ENCODE measurements around the gene CCDC60.
A peak's percentile ranks its signal among the peaks of the same experiment; 100 is the strongest.

Gene CCDC60

GRCh38 chr12:119448611-119449131 lies 114.1 kb downstream of the CCDC60 start:
- DNase-seq = no peak

DNA sequence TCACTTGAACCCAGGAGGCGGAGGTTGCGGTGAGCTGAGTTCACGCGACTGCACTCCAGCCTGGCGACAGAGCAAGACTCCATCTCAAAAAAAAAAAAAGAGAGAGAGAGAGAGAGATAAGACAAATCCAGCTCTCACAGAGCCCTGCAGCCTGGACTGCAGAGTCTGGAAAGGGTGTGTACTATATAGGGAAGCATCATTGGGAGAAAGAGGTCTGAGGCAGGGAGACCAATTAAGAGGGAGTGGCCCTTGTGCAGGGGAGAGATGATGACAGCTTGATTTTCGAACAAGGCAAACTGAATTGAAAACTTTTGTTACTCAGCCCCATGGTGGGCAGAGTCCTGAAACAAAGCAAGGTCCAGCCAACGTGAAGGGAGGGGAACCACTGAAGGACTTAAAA lies 116.2 kb downstream of the CCDC60 start:
- no peak for DNase-seq

DNA sequence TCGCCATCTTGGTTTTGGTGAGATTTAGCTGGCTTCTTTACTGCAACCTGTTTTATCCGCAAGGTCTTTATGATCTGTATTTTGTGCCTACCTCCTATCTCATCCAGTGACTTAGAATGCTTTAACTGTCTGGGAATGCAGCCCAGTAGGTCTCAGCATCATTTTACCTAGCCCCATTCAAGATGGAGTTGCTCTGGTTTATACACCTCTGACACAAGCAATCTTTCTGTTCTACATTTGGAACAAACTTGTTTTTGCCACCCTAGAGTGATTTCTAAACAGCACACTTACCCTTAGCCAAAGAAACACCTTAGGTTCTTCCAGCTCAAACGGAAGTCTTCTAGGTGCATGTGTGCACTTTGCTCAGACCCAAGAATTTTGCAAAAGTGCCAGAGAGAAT lies 122.3 kb downstream of the CCDC60 start:
- no peak for DNase-seq

GRCh38 chr12:119457271-119457670 lies 122.7 kb downstream of the CCDC60 start:
- DNase-seq = no peak

DNA sequence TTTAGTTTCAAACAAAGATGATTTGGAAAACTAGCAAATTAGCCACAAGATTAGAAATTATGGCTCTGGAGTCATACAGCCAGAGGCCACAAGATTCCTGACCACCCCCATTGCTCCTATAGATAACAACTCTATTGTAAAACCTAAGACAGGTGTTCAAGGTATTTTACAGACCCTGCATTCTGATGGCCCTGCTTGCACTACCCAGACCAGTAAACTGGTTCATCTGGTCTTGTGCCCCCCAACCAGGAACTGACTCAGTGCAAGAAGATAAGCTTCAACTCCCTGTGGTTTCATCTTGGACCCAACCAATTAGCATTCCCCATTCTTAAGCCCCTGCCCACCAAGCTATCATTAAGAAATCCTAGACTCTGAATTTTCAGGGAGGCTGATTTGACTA lies 125.0 kb downstream of the CCDC60 start:
- DNase-seq = no peak

- DNase-seq = no peak
Observed at GRCh38 chr12:119460876-119461275, 126.3 kb downstream of the CCDC60 start.

- DNase-seq = no peak
Observed at GRCh38 chr12:119461636-119462214, 127.2 kb downstream of the CCDC60 start.

GRCh38 chr12:119463211-119463926 lies 128.8 kb downstream of the CCDC60 start:
- DNase-seq = no peak

- no peak for DNase-seq
Observed at GRCh38 chr12:119468296-119468695, 133.8 kb downstream of the CCDC60 start.

- no peak for DNase-seq
Observed at GRCh38 chr12:119475650-119476049, 141.1 kb downstream of the CCDC60 start.

DNA sequence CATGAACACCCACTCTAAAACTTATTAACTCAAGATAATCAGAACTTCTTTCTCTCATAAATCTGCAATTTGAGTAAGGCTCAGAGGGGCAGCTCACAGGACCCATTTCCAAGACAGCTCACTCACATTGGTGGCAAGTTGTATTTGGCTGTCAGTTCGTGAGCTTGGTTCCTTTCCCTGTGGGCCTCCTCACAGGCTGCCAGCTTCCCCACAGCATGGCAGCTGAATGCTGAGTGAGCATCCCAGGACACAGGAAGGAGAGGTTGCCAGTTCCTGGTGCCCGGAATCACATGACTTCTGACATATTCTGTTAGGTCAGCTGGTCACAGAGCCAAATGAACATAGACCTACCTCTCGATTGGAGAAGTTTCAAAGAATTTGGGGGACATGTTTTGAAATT lies 142.4 kb downstream of the CCDC60 start:
- DNase-seq = no peak

DNA sequence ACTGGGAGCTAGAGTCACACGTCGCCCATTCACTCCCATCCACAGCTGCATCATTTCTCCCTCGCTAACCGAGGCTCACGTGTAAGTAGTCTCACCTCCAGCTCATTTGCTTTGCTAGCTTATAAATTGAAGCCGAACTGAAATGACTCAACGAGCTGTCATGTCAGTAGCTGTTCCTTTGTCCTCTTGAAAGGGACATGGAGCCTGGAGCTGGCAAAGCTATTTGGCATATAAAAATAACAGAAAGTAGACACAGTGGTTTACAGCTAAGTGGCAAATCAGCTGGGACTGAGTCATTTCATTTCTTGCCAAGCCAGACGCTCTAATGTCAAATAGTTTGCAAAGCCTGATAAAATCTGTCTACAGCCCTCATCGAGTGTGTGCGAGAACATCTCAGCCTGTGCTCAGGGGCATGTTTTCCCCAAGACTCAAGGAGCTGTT lies 144.6 kb downstream of the CCDC60 start:
- no peak for DNase-seq

DNA sequence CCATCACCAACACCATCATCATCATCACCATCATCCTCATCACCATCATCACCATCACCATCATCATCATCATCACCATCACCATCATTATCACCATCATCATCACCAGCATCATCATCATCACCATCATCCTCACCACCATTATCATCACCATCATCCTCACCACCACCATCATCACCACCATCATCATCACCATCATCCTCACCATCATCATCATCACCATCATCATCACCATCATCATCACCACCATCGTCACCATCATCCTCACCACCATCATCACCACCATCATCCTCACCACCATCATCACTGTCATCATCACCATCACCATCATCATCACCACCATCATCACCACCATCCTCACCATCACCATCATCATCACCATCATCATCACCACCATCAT lies 146.0 kb downstream of the CCDC60 start:
- no peak for DNase-seq

GRCh38 chr12:119486599-119487154 lies 152.1 kb downstream of the CCDC60 start:
- no peak for DNase-seq

DNA sequence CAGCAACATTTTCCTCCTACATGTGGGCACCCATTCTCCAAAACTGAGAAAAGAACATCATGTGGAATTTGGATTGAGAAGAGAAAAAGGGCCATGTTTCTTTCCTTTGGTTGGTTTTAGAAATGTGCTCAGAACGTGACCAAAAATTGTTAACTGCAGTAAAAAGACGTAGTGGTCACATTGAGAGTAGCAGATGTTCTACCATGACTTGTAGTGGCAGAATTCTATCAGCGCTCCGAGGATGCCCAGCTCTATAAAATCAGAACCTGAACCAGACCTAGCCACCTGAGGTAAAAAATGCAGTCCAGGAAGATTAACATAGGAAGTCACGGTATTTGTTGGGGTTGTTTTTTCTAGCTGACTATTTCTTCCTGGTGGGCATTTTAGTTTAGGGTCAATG lies 157.3 kb downstream of the CCDC60 start:
- no peak for DNase-seq

DNA sequence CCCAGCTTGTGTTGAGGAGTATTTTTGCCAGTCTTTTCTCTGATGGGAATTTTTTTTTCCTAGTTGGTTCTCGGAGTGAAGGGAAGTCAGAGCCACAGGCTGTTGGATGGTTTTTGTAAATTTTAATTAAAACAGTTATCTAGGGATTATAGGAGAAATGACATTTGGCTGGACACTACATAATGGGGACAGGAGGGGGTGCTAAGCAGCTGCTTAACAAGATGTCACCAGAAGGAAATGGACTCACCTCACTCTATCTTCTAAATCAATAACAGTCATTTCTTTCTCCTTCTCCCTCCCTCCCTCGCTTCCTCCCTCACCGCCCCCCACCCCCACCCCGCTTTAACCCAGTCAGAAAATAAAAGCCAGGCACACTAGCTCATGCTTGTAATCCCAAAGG lies 165.7 kb downstream of the CCDC60 start:
- no peak for DNase-seq

GRCh38 chr12:119501052-119501451 lies 166.5 kb downstream of the CCDC60 start:
- no peak for DNase-seq

- no peak for DNase-seq
Observed at GRCh38 chr12:119505001-119505400, 170.5 kb downstream of the CCDC60 start.

DNA sequence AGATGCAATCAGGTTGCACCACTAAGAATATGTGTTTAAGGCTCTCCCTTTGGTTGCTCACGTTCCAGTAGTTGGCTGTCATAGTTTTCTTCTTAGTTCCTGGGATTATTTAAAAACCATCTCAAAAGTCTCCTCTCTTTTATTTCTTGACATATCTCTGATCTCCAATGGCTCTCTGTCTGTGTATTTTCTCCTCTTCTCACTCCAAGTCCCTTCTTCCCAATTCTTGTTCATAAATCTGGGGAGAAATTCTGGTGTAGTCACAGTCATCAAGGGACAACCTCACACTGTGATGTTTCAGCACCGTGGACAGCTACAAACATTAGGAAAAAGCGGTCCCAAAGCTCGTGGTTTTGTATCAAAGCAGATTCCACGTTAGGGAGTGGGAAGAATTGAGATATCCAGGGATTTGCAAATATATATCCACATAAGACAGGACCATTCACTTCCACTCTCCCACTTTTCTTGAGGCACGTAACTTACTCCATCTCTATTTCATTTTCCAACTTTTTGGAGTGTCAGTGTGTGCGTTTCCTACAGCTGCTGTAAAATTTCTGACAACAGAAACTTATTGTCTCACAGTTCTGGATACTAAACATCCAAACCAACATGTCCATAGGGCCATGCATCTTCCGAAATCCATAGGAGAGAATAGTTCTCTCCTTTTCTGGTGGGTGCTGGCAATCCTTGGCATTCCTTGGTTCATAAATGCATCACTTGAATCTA lies 178.4 kb downstream of the CCDC60 start:
- DNase-seq = no peak

GRCh38 chr12:119528241-119528640 lies 193.7 kb downstream of the CCDC60 start:
- DNase-seq = no peak

DNA sequence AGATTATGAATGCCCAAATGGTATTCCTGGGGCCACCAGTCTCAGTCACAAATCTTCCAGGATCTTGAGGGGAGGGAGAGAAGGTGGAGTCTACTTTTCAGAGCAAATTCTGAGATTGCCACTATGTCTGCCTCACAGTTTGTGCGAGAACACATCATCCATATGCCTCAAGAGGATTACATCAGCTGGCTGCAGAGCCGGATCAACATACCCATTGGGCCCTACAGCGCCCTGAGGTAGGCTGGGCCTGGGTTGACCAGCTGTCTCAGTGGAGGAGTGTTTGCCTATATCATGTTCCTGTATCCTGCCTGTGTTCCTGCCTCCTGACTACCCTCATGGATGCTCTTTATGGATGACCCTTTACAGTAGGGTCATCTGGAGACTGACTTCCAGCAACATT lies 205.9 kb downstream of the CCDC60 start:
- no peak for DNase-seq

DNA sequence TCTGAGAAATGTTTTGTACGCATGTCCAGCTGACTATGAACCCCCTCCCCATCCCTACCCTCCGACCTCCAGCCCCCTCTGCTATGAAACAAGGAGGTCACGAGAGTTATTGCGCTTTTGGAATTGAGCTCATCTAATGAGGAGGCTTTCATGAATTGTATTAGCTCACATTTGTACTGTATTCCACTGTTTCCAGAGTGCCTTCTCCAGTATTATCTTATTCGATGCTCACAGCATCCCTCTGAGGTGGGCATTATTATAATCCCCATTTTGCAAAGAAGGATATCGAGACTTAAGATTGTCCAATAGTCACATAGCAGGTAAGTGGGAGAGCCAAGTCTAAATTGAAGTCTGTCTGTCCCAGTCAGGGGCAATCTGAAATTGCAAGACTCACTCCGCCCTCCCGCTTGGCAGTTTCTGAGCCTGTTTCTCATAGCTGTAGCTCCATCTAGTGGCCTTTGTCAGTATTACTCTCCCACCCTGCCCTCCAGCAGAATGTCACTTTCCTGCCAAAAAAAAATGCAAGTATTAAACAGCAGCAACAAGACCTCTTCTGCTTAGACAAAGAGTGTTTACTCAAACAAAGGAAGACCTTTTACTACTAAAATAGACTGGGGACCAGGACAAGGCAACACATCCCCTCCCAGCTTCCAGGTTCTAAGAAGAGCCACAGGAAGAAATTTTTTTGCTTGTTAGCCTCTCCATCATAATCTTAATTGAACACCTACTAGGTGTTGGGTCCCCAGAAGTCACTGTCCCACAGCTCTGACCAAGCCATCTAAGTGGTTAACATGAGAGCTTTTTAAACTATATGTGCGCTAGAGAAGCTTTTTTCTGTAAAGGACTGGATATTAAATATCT lies 210.5 kb downstream of the CCDC60 start:
- DNase-seq = peak; percentile 55 to 61

- DNase-seq = no peak
Observed at GRCh38 chr12:119546340-119546739, 211.8 kb downstream of the CCDC60 start.
